Dendritic cell treated with granulocyte-macrophage colony-stimulating factor and Interleukin-4, amounts not matched to agents 40 ng/mL and 50 ng/mL, for 4 days (primary cell): Measurements from ENCODE around the gene PPARGC1A.

Experiments used
- H3K27ac Mint-ChIP-seq: one replicate; pipeline ENCODE4 v1.8.0; 2022; ENCODE audit warnings: mild to moderate bottlenecking, mixed read lengths
- H3K27me3 Mint-ChIP-seq: one replicate; pipeline ENCODE4 v1.8.0; 2022; ENCODE audit warnings: mild to moderate bottlenecking, mixed read lengths
- H3K36me3 Mint-ChIP-seq: one replicate; pipeline ENCODE4 v1.8.0; 2022; ENCODE audit warnings: low read depth, mixed read lengths
- H3K4me1 Mint-ChIP-seq: one replicate; pipeline ENCODE4 v1.8.0; 2022; ENCODE audit warnings: low read depth, mixed read lengths
- H3K4me3 Mint-ChIP-seq: one replicate; pipeline ENCODE4 v1.8.0; 2022; ENCODE audit warnings: mild to moderate bottlenecking, moderate library complexity, mixed read lengths
- H3K9me3 Mint-ChIP-seq: one replicate; pipeline ENCODE4 v1.8.0; 2022; ENCODE audit warnings: mixed read lengths
- intact Hi-C: fragments of 100-400 bp; cut with micrococcal nuclease; formaldehyde crosslinking; loops from one replicate; pipeline ENCODE4 v1.15.0; 2022

PPARGC1A gene

DNA sequence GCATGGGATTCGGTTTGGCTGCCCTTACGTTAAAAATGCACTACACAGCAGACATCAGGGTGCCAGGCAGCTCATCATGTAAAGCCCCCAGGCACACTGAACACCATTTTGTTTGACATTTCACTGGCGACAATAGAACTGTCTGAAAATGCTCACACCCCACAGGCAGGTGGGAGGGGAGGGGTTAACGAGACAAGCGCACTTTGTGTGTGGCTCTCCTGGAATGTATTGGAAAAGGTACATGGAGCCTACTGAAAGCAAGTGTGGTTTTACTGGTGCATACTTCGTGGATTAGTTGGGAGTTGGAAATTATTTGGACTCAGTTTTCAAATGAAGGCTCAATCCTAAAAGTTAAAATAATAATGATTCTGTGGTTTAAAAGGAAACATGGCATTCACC is 31.6 kb upstream of the PPARGC1A start:
- H3K27ac Mint-ChIP-seq, result no peak overlapping the region
- no peaks in the 10 kb centered on the region for H3K9me3 Mint-ChIP-seq
- H3K4me3 Mint-ChIP-seq, result no peak overlapping the region
- H3K27me3 Mint-ChIP-seq, result peaks cover under 1% of the 10 kb centered on the region
- H3K4me1 Mint-ChIP-seq, result no peaks in the 10 kb centered on the region
- intact Hi-C loops, result no loop called here
- H3K36me3 Mint-ChIP-seq, result no peaks in the 10 kb centered on the region

DNA sequence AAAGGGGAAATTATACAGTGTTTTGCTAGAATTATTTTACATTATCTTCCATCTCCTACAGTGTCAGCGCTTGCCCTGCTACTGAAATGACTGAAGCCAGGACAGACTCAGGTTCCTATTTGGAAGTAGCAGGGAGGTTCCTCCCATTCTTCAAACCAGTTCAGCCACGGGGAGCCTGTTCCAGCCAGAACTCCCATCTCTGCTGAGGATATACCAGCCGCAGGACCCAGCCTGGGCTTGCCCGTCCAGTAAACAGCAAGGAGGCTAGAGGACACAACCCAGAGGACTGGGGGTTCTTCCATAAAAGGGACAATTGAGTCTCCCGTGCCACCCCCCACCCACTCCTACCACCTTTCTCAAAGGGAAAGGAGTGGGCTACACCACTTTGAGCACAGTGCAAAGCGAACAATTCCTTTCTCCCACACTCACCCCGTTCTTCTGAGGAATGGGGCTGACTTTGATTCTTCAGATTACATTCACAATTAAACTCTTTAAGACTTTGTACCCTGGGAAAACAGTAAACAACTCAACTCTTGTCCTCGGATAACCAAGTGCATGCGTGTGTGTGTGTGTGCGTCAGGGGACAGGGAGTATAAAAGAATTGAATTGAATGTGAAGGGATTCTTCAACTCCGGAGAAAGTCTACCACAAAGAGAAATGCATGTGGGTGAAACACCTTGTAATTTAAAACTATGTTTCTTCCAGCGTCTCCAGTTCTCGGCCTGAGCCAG is 31.0 kb upstream of the PPARGC1A start:
- Mint-ChIP-seq H3K27ac (no peak overlapping the region), H3K27me3 (no peaks in the 10 kb centered on the region), H3K4me3 (no peak overlapping the region), H3K9me3 (no peaks in the 10 kb centered on the region), H3K4me1 (no peaks in the 10 kb centered on the region), H3K36me3 (no peaks in the 10 kb centered on the region)
- intact Hi-C loops, result no loop called here

DNA sequence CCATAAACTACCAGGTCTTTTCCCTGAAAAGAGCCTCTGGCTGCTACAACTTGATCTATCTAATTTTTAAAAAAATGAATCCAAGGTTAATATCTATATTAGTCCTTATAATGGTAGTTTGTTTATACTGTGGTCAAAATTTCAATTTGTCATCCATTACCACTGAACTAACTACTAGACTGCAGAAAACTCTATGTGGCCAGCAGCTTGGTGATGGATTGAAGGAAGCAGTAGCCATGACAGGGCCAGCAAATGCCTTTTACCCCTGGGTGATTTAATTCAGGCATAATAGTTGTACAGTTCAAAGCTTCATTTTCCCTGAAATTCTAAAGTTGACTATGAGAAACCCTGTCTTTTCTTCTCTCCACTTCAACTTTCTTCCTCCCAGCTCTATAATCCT is 30.4 kb upstream of the PPARGC1A start:
- no peaks in the 10 kb centered on the region for H3K4me1 Mint-ChIP-seq
- no peaks in the 10 kb centered on the region for H3K27me3 Mint-ChIP-seq
- intact Hi-C loops, result no loop called here
- no peaks in the 10 kb centered on the region for H3K36me3 Mint-ChIP-seq
- no peaks in the 10 kb centered on the region for H3K9me3 Mint-ChIP-seq
- no peak overlapping the region for H3K27ac Mint-ChIP-seq
- H3K4me3 Mint-ChIP-seq, result no peak overlapping the region

DNA sequence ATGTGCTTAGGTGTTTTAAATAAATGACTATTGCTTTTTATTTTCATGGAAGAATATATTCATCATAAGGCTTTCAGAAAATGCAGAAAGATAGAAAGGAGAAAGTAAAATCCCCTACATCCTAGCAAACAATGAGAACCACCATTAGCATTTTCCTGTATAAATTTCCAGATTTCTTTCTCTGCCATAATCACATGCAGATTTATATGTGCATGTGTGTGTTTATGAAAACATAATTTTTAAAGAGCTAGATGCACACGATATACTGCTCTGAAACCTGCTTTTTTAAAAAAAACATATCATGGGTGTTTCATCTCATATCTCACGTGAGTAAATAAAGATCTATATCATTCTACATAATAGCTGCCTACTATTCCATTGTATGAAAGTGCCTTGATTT is 26.4 kb upstream of the PPARGC1A start:
- H3K4me3 Mint-ChIP-seq, result no peak overlapping the region
- no peaks in the 10 kb centered on the region for H3K4me1 Mint-ChIP-seq
- H3K27ac Mint-ChIP-seq, result no peak overlapping the region
- H3K36me3 Mint-ChIP-seq, result no peaks in the 10 kb centered on the region
- no peaks in the 10 kb centered on the region for H3K27me3 Mint-ChIP-seq
- intact Hi-C loops, result no loop called here
- no peaks in the 10 kb centered on the region for H3K9me3 Mint-ChIP-seq

DNA sequence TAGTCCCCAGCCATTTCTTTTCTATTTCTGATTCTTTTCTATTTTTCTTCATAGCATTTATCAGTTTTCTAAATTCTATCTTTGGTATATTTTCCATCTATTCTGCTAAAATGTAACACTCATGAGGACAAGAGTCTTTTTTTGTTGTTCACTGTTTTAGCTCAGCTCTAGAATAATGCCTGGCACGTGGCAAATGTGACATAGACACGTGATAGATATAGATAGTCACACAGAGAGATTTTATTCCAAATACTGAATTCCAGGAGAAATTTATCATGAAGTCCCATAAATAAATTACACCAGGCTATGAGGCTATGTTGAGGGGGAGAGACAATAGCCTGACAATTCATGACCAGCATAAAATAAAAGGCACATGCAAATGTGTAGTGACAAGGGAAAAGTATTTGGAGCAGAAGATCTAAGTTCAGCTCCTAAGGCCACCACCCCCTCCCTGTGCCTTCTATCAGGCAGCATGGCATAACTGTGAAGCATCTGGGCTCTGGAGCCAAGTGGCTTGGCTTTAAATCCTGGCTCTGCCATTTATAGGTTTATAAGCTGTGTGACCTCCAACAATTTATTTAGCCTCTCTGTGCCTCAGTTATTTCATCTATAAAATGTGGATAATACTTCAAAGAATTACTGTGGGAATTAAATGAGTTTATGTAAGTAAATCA is 25.7 kb upstream of the PPARGC1A start:
- Mint-ChIP-seq H3K4me1 (no peaks in the 10 kb centered on the region), H3K9me3 (no peaks in the 10 kb centered on the region), H3K27ac (no peak overlapping the region), H3K36me3 (no peaks in the 10 kb centered on the region), H3K27me3 (no peaks in the 10 kb centered on the region), H3K4me3 (no peak overlapping the region)
- intact Hi-C loops, result no loop called here

DNA sequence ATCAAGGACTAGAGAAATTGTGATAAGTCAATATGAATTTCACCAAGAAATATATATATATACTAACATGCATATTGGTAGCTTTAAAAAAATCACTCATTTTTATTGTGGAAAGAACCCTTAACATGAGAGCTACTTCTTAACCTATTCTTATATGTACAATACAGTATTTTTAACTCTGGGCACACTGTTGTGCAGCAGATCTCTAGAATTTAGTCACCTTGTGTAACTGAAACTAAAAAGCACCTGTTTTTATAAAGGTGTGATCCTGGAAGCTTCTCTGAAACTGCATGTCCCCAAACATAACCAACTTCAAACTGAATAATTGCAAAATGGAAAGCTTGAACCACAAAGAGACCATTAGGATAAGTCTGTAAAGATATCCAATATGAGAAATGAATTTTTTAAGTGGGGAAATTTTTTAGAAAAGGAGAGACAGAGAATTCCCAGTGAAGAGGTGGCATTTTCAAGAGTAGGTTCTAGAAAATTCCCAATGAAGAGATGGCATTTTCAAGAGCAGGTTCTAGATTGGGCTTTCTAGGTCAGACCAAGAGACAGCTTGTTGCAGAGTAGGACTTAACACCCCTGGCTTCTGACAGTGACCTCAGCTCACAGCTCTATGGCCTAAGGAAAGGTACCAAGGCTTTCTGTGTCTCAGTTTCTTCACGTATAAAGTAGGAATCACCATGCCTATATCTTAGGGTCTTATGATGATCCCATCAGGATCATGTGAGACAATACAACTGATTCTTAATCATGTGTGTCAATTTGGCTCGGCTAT is 22.0 kb upstream of the PPARGC1A start:
- Mint-ChIP-seq H3K27me3 (no peaks in the 10 kb centered on the region), H3K4me3 (no peak overlapping the region), H3K27ac (no peak overlapping the region), H3K4me1 (no peaks in the 10 kb centered on the region), H3K36me3 (no peaks in the 10 kb centered on the region), H3K9me3 (no peaks in the 10 kb centered on the region)
- intact Hi-C loops, result no loop called here

DNA sequence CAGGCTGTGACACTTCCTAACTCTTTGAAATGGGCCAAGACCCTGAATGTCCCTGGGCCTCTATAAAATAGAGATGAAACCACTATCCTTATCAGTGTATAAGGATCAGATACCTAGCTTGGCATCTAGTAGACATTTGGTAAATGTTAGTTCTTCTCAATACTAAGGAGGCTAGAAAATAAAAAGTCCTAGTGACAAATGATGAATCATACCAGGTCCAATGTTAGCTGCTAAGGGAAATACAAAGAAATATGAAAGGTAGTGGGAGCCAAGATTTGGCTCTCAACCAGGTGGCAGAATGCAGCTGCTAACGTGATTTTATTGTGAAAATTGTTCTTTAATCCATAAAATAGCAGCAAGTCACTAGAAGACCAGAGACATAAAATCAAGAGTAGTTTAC is 19.8 kb upstream of the PPARGC1A start:
- Mint-ChIP-seq H3K27ac (no peak overlapping the region), H3K4me1 (no peaks in the 10 kb centered on the region), H3K9me3 (no peaks in the 10 kb centered on the region), H3K27me3 (no peaks in the 10 kb centered on the region), H3K36me3 (no peaks in the 10 kb centered on the region), H3K4me3 (no peak overlapping the region)
- intact Hi-C loops, result no loop called here

DNA sequence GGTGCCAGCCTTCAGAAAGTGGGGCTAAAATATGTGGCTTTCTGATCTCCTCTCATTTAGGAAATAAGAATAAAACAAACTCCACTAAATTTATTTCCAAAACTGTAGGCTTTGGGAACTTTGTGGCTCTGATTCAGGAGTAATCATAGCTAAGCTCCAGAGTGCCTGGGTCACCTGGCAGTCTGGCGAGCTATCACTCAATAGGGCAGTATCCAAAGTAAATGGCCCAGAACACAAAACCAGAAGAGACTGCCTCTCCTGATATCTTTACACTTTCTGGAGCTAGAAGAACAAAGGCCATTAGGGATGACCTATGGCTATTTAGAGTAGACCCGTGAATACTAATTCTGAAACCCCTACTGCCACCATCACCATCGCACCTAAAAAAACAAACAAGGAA is 17.0 kb upstream of the PPARGC1A start:
- Mint-ChIP-seq H3K4me3 (no peak overlapping the region), H3K36me3 (no peaks in the 10 kb centered on the region), H3K9me3 (no peaks in the 10 kb centered on the region), H3K27me3 (no peaks in the 10 kb centered on the region), H3K27ac (no peak overlapping the region), H3K4me1 (no peaks in the 10 kb centered on the region)
- intact Hi-C loops, result no loop called here

DNA sequence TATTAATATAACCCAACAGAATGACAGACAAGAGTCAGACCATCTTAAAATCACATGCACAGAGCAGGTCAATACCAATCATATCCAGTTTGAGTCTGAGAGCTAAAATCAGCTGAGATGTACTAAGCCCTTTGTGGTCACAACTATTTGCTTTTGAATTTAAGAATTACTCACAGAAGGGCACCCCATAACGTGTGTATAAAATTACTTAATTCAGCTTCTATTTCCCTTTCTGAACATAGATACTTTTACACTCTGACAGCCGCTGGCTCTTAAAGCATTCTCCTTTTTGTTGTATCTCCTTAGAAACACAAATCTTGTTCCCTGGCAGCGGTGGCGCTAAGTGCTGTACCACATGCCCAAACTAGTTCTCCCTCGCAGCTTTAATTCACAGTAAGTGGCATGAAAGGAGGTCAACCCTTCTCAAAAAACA is 14.8 kb upstream of the PPARGC1A start:
- Mint-ChIP-seq H3K36me3 (no peaks in the 10 kb centered on the region), H3K4me3 (no peak overlapping the region), H3K9me3 (no peaks in the 10 kb centered on the region), H3K27ac (no peak overlapping the region), H3K27me3 (no peaks in the 10 kb centered on the region), H3K4me1 (no peaks in the 10 kb centered on the region)
- intact Hi-C loops, result no loop called here

DNA sequence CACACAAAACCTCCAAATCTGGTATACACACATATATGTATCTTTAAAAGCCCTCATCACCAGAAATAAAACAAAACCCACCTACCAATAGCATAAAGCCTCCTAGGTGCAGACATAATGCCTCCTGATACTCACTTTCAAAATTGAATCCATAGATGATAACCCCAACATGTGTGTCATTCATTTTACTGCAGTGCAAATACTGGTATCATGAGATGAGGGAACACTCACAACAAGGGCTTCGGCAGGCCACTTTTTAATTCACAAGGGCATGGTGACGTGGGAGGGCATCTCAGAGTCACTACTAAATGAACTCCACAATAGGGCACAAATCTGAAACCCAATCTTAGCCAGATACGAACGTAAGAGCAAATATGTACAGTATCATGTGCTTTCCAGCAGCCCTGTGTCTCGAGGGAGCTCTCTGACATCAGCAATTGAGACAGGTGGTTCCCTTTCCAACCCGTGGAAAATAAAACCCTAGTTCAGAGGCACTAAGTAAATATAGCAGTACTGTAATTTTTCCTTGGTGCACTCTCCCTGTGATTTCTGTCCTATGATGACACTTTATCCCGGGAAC is 14.1 kb upstream of the PPARGC1A start:
- no peak overlapping the region for H3K4me3 Mint-ChIP-seq
- H3K4me1 Mint-ChIP-seq, result no peaks in the 10 kb centered on the region
- no peak overlapping the region for H3K27ac Mint-ChIP-seq
- no peaks in the 10 kb centered on the region for H3K27me3 Mint-ChIP-seq
- no peaks in the 10 kb centered on the region for H3K9me3 Mint-ChIP-seq
- intact Hi-C loops, result no loop called here
- no peaks in the 10 kb centered on the region for H3K36me3 Mint-ChIP-seq

DNA sequence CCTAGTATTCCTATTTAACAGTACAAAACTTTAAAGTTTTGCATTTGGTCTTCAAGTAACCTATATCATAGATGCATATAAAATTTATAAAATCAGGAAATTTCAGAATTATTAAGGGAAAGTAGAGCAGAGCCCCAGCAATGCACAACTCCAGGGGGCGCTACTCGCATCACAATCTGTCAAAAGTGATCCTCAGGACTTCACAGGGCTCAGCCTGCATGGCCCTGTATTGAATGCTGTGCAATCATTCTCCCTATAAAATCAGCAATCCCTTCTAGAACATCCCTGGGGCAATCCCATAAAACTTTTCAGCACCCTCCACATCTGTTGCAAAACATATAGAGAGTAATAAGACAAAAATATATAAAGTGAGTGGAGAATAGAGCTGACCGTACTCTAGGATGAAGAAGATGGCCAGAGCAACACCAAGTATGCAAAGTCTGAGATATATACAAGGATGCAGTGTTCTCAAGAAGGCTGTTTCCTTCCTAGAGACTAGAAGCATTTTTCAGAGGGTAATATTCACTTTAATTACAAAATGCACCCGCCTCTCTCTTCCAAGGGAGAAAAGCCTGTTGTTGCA is 12.5 kb upstream of the PPARGC1A start:
- intact Hi-C loops, result no loop called here
- Mint-ChIP-seq H3K4me3 (no peak overlapping the region), H3K36me3 (no peaks in the 10 kb centered on the region), H3K9me3 (no peaks in the 10 kb centered on the region), H3K27me3 (no peaks in the 10 kb centered on the region), H3K4me1 (no peaks in the 10 kb centered on the region), H3K27ac (no peak overlapping the region)

DNA sequence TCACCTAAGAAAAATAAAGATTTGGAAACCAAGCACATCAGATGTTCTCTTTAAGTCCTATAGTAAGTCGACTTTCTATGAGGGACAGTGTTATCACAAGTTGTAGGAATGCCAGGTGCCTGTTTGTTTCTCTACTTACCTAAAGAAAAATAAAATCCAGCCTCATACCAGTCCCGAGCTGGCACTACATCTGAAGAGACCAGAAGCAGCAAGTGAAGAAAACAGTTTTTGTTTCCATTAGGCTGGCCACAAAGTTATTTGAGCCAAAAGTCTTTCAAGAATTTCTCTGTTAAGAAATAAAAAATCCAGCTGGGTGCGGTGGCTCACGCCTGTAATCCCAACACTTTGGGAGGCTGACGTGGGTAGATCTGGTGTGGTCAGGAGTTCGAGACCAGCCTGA is 10.8 kb upstream of the PPARGC1A start:
- H3K27ac Mint-ChIP-seq, result no peak overlapping the region
- no peaks in the 10 kb centered on the region for H3K27me3 Mint-ChIP-seq
- no peaks in the 10 kb centered on the region for H3K4me1 Mint-ChIP-seq
- no peaks in the 10 kb centered on the region for H3K36me3 Mint-ChIP-seq
- H3K4me3 Mint-ChIP-seq, result no peak overlapping the region
- intact Hi-C loops, result no loop called here
- H3K9me3 Mint-ChIP-seq, result no peaks in the 10 kb centered on the region

DNA sequence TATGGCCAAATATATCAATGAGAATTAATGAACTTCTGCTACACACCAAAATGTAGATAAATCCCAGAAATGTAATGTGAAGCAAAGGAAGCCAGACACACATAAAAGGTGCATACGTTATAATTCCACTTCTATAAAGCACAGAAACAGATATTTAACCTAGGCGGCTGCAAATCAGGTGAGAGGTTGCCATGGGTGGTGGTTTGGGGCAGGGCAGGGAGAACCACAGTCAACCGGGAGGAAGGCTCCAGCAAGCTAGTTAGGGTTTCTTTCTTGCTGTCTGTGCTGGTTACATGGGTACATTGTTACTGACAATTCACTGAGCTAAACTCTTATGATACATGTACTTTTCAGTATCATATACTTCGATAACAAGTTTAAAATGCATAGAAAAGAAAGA is 9.7 kb upstream of the PPARGC1A start:
- intact Hi-C loops, result no loop called here
- Mint-ChIP-seq H3K36me3 (no peaks in the 10 kb centered on the region), H3K9me3 (no peaks in the 10 kb centered on the region), H3K4me3 (no peak overlapping the region), H3K4me1 (no peaks in the 10 kb centered on the region), H3K27me3 (no peaks in the 10 kb centered on the region), H3K27ac (no peak overlapping the region)

DNA sequence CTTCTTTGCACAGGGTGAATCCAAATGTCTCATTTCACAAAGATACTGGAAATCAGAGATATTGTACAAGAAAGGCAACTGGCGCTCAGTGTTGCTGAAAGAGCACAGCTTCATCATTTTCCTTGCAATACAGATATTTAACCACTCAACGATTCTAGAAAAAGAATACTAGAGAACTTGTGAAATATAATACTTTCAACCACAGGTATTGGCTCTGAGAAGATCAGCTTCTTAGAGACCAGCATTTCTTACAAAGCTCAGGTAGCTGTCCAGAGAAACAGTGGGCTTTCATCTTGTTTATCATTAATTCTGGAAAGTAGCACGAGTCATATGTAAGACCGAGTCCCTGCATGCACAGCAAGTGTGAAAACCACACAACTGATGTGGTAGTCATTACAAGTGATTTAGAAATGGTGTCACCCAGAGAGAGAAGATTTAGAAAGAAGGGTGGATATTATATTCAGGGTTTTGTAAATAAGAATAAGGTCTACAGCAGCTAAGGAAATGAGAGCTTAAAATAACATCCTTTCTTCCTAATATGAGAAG is 7.8 kb upstream of the PPARGC1A start:
- intact Hi-C loops, result no loop called here
- Mint-ChIP-seq H3K4me1 (no peaks in the 10 kb centered on the region), H3K9me3 (no peaks in the 10 kb centered on the region), H3K4me3 (no peak overlapping the region), H3K27ac (no peak overlapping the region), H3K27me3 (peaks cover 5% of the 10 kb centered on the region), H3K36me3 (no peaks in the 10 kb centered on the region)
